Nephron (organoid): Measurements from ENCODE around the gene TCHH.

Experiments
- H3K27ac Mint-ChIP-seq, 3 experiments: 2 replicates each; pipeline ENCODE4 v1.8.0; 2020; ENCODE audit warnings: mixed read lengths in 3 of 3, mild to moderate bottlenecking in 2 of 3, moderate library complexity in 1 of 3
- H3K27me3 Mint-ChIP-seq: 2 replicates; pipeline ENCODE4 v1.8.0; 2021; ENCODE audit warnings: low read depth, mild to moderate bottlenecking, moderate library complexity, mixed read lengths
- H3K36me3 Mint-ChIP-seq: 2 replicates; pipeline ENCODE4 v1.8.0; 2020; ENCODE audit warnings: low read depth, mixed read lengths
- H3K4me1 Mint-ChIP-seq: 2 replicates; pipeline ENCODE4 v1.8.0; 2020; ENCODE audit warnings: mixed read lengths
- H3K4me3 Mint-ChIP-seq, 3 experiments: 2 replicates each; pipeline ENCODE4 v1.8.0; 2020; ENCODE audit warnings: mild to moderate bottlenecking in 3 of 3, mixed read lengths in 3 of 3, moderate library complexity in 2 of 3
- H3K9me3 Mint-ChIP-seq: 2 replicates; pipeline ENCODE4 v1.8.0; 2020; ENCODE audit warnings: mixed read lengths
- TF ChIP-seq, protein P1 (sequence below), 3 experiments: fragments of 200-600 bp; sonication (generic); IDR thresholded peaks; one replicate each; pipeline ENCODE4 v1.5.0; 2021; ENCODE audit warnings: antibody characterized with exemption in 3 of 3; ENCODE audit not compliant: unreplicated experiment in 3 of 3

TCHH gene

DNA sequence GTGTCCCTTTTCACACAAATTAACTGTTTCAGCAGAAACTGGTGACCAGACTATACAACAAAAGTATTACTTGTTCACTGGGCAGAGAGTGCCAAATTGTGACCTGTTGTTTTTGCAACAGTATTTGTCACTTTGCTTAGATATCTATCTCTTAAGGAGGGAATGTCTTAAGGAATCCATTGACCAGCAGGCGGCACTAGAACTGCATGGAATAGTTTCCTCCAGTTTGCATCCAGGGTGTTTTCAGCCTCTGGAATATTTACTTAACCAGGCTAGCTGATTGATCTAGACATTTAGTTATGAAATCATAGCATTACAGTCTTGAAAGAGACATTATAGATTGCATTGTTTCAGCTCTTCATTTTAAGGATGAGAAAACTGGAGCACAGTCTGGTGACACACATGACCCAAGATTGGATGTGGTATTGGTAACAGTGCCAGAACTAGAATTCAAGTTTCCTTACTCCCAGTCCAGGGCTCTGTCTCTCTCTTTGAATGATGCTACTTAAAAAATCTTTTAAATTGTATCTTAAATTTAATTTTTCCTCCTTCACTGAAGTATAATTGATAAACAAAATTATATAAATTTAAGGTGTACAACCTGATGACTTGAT is 26.8 kb upstream of the TCHH start:
- Mint-ChIP-seq H3K27me3 (no peaks in the 10 kb centered on the region), H3K4me1 (no peaks in the 10 kb centered on the region), H3K36me3 (no peaks in the 10 kb centered on the region), H3K9me3 (peaks cover 21% of the 10 kb centered on the region), H3K27ac (no peak overlapping the region), H3K4me3 (no peak overlapping the region)
- TF ChIP-seq, protein P1, sequence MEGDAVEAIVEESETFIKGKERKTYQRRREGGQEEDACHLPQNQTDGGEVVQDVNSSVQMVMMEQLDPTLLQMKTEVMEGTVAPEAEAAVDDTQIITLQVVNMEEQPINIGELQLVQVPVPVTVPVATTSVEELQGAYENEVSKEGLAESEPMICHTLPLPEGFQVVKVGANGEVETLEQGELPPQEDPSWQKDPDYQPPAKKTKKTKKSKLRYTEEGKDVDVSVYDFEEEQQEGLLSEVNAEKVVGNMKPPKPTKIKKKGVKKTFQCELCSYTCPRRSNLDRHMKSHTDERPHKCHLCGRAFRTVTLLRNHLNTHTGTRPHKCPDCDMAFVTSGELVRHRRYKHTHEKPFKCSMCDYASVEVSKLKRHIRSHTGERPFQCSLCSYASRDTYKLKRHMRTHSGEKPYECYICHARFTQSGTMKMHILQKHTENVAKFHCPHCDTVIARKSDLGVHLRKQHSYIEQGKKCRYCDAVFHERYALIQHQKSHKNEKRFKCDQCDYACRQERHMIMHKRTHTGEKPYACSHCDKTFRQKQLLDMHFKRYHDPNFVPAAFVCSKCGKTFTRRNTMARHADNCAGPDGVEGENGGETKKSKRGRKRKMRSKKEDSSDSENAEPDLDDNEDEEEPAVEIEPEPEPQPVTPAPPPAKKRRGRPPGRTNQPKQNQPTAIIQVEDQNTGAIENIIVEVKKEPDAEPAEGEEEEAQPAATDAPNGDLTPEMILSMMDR (IDR thresholded peaks at IDR 0.05; ENCODE audit: unreplicated experiment in 3 of 3) = peak; percentile 33 to 50 (median 40)

DNA sequence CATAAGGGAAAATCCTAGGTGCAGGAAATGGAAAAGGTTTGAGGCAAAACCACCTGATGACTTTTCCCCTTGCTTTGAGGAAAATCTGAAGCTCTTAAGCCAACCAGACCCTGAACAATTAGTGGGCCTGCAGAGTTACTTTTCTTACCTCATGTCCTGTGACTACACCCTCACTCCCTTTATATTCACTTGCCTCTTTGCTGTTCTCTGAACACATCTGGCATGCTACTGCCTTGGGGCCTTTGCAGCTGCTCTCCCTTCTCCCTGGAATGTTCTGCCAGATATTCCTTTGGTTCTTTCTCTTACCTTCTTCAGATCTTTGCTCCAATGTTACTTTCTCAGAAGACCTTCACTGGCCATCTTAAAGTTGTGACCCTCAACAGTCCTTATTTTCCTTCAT is 22.0 kb upstream of the TCHH start:
- TF ChIP-seq, protein P1 (IDR thresholded peaks at IDR 0.05; ENCODE audit: unreplicated experiment in 3 of 3) = no peak
- Mint-ChIP-seq H3K4me1 (no peaks in the 10 kb centered on the region), H3K9me3 (peaks cover 6% of the 10 kb centered on the region), H3K27me3 (no peaks in the 10 kb centered on the region), H3K4me3 (no peak overlapping the region), H3K36me3 (no peaks in the 10 kb centered on the region), H3K27ac (no peak overlapping the region)

GRCh38 chr1:152130186-152130585 is 14.9 kb upstream of the TCHH start:
- Mint-ChIP-seq H3K4me1 (no peaks in the 10 kb centered on the region), H3K27me3 (no peaks in the 10 kb centered on the region)

DNA sequence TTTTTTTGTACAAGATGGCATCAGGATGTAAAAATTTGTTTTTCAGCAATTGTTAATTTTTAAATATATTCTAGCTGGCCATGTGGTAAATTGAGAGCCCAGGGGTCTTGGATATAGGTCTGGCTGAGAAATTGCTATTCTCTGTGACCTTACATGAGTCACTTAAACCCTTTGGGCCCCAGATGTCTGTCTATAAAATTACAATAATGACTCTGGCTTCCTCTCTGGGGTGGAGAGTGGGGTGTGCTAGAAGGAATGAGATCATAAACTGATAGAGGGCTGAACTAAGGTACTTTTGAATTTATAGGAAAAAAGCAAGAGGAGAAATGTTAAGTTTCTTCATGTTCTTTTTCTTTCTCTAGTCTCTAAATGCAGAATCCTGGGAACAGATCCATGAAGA is 12.4 kb upstream of the TCHH start:
- no peaks in the 10 kb centered on the region for H3K27me3 Mint-ChIP-seq
- TF ChIP-seq, protein P1 (IDR thresholded peaks at IDR 0.05; ENCODE audit: unreplicated experiment in 3 of 3) = no peak
- H3K4me1 Mint-ChIP-seq = no peaks in the 10 kb centered on the region
- H3K27ac Mint-ChIP-seq = no peak overlapping the region
- no peaks in the 10 kb centered on the region for H3K36me3 Mint-ChIP-seq
- H3K4me3 Mint-ChIP-seq = no peak overlapping the region
- H3K9me3 Mint-ChIP-seq = peaks cover 7% of the 10 kb centered on the region

More at GRCh38 chr1:152130186-152130585, 14.9 kb upstream of the TCHH start:
- TF ChIP-seq, protein P1 (IDR thresholded peaks at IDR 0.05; ENCODE audit: unreplicated experiment in 3 of 3) = no peak
- Mint-ChIP-seq H3K9me3 (peaks cover 7% of the 10 kb centered on the region), H3K36me3 (no peaks in the 10 kb centered on the region), H3K27ac (no peak overlapping the region), H3K4me3 (no peak overlapping the region)

DNA sequence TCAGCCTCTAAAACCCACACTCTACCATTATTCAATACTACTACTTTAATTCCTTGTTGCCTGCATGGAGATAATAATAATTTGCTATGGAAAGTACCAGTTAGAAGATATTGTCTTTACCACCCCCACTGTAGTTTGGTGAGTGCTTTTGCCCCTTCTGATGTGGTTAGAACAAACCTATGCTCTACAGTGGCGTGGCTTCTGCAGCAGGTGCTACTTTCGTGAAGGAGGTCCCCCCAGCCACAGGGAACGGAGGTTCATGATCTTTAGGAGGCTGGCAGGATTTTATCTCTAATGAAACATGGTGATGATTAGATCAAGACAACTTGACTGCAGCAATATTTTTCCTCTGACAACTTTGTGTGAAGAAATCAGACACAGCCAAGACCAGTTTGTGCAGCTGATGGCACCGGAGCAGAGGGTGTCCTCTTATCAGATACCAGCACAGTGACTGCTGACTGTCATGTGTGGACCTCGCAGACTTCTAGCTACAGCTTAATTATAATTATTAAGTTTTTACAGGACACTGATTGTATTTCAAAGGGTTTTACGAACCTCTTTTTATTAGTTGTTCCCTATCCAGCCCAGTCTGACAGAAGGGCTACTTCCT is 10.7 kb upstream of the TCHH start:
- no peaks in the 10 kb centered on the region for H3K4me1 Mint-ChIP-seq
- H3K4me3 Mint-ChIP-seq = no peak overlapping the region
- no peaks in the 10 kb centered on the region for H3K36me3 Mint-ChIP-seq
- no peak overlapping the region for H3K27ac Mint-ChIP-seq
- H3K27me3 Mint-ChIP-seq = no peaks in the 10 kb centered on the region
- peaks cover 7% of the 10 kb centered on the region for H3K9me3 Mint-ChIP-seq
- TF ChIP-seq, protein P1 (IDR thresholded peaks at IDR 0.05; ENCODE audit: unreplicated experiment in 3 of 3) = no peak

DNA sequence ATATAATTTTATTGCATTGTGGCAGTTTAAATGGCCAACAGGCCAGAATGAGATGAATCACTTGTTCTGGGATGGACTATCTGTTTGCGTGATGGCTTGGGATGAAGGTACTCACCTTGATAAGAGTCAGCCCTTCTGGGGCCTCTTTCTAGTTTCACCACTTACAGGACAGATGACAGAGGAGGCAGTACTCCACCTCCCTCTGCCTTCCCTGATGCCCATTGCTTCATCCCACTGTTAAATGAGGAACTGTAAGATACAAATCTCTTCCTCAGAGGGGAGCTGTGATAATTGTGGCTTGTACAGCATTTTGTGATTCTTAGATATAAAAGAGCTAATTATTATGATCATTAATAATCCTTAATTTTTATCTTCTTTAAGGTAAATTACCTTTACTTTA is 3.7 kb upstream of the TCHH start:
- Mint-ChIP-seq H3K36me3 (no peaks in the 10 kb centered on the region), H3K27me3 (peaks cover 10% of the 10 kb centered on the region), H3K4me1 (no peaks in the 10 kb centered on the region), H3K27ac (no peak overlapping the region), H3K4me3 (no peak overlapping the region), H3K9me3 (peaks cover under 1% of the 10 kb centered on the region)
- TF ChIP-seq, protein P1 (IDR thresholded peaks at IDR 0.05; ENCODE audit: unreplicated experiment in 3 of 3) = no peak
